Measurements from ENCODE around the gene FBXL7.

The FBXL7 gene

DNA sequence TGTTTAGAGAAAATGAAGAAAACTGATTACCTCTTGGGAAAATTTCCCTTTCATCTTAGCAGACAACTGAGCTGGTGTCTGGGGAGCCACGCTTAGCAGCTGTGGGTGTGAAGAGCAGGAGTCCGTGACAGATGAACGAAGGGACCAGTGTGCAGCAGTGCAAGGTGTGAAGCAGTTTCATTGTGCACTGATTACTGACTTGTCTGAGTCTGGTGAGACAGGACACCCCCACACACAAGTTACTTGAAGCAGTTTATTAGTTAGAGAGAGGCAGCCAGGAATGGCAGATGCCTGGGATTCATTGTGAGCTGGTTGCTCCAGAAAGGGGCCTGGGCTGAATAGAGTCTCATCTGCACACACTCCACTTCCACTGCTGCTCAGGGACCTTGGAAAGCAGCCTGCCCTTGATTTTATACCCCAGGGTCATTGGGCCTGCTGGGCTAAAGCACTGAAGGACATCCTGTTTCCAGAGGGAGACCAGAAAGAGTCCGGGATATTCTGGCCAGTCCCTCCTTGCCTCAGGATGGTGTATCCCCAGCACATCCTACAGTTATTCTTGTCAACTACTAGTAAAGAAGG, 47.4 kb downstream of the FBXL7 start:
- no peak for DNase-seq

DNA sequence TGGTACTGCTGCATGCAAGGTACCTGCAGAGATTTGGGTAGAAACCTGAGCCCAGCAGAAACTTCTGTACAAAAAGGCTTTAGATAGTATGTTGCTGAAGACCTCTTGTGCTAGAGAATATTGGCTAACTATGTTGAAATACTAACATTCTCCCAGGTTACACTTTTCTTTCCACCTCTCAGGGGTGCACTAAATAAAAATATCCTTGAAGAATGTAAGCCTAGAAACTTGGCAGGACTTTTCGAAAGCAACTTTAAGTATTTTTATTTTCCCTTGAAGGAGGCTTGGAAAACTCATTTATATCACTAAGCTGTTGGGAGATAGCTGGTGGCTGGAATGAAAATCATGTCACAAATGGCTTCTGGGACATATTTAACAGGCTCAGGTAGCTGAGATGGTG, 50.0 kb downstream of the FBXL7 start:
- no peak for DNase-seq

DNA sequence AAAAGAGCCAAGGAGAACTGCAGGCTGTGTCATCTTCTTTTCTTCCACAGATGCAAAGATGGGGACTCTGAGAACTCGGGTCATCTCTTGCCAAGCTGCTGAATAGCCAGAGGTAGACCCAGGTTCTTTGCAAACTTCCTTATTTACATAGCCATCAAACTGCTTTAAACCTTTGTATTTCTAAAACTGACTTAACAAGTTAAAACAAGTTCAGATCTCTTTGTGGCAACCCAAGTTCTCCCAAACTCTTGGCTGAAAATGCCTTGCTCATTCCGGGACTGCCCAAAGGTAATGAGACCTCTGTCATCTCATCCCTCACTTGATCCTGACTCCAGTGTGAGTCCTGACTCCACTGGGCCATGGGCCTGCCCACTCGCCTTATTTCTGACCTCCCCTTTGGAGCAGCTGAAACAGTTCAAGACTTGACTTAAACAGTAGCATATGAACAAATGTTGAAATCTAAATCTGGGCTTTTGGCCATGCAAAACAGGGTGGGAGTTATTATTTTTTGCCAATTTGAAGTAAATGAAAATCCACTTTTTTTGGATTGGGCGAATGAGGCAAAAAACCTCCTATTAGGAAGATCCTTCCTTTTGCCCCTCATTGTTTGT, 50.6 kb downstream of the FBXL7 start:
- DNase-seq, result no peak

DNA sequence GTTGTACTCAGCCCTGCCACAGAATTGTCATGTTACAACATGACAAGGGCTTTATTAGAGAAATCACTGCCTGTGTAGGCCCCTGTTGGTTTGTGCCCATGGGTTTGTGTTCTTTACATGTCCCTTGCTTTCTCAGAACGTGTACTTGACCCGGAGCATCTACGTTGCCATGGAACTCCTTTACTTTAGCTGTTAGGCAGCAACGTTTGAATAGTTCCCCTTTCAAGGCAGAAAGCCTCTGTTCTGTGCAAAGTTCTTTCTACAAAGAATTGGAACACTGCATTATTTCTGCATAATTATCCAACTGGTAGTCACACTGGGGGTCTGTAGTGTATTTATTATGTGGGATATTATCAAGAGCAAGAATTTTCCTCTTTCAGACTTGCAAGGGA, 51.1 kb downstream of the FBXL7 start:
- no peak for DNase-seq

DNA sequence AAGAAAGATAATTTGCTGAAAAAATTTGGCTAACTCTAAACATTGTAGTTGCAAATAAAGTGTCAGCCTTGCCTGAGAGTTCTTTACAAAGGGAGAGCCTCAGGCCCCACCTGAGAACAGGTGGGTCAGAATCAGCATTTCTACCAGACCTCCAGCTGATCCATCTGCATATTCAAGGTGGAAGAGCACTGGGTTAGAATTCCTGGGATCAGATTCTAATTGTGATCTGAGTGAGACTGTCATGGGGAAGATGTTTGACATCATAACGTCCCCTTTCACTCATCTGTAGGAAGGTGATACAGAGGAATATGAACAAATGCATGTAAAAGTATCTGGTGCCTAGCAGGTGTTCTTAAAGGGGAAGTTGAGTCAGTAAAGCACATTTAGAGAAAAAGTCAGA, 54.6 kb downstream of the FBXL7 start:
- no peak for DNase-seq

DNA sequence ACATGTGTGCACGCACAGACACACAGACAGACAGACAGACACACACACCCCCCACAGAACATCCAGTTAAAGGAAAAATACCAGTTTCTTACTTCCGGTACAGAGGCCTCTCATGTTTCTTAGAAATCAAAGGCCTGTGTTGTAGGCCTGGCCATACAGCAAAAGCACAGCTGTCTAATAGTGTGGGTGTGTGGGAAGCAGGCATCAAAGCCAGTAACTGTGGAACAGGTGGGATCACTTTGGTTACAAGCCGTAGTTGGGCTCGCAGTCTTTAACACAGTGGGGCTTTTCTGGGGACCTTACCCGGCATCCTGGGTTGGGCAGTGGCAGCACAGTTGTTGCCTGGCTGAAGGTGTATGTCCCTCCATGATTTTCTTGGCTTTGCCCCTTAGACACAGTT, 55.2 kb downstream of the FBXL7 start:
- no peak for DNase-seq

DNA sequence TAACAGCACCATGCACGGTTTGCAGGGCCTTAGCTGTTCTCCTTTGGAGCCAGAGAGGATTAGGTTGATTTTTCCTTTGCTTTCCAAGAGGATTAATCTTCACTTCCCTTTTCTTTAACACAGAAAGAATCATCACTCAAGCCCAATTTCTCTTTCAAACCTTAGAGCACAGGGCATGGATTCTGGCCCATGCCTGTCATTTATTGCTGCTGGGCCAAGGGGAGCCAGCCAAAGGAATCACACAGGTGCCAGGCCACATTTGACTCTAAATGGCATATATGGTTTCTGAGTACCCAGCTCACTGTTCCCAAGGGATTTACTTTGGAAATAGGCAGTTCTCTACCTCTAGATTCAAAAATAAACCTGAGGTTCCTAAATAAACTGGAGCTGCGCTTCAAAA, 58.3 kb downstream of the FBXL7 start:
- no peak for DNase-seq

DNA sequence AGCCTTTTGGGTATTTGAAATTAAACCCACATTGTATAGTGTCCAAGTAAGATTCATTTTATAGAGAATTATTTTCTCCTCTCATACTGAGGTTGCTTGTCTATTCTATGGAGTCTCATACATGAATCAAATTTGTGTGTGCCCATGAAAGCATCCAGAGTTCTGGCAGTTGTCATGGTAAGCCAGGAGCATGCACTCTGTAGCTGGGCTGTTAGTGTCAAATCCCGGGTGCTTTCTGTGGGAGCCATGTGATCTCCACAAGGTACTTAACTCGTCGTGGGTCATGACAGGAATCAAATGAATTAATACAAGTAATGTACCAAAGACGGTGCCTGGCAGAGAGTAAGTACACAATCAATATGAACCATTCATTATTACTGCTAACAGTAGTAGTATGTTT, 58.7 kb downstream of the FBXL7 start:
- no peak for DNase-seq

DNA sequence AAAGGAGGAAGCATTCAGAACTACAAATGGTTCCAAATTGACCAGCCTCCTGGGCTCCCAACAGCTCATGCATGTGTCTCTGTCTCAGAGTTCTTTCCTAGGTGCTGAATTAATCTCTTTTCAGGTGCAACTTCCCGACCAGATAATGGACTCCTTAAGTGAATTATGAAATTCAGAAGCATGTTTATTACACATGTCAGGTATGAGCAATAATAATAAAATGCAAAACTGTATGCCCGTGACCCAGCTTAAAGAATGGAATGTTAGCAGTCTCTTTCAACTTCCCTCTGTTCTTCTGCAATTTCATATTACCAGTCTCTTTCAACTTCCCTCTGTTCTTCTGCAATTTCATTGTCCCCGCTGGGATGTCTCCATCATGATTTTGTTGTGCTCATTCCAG, 60.4 kb downstream of the FBXL7 start:
- DNase-seq, result no peak

DNA sequence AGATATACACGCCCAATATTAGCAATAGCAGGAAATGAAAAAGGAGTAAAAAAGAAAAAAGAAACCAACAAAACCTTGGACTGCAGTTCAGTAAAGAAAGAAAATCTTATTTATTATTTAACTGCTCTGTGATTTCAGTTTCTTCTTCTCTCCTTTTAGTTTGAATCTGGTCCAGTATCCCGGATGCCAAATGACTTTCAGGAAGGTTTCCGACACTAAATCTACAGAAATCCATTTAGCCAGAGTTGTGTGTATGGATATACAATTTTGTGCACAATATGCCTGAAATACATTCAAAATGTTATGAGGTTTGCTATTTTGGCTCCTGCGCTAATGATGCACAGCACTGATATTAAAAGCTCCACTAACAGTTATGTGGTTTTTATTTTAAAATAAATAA, 64.5 kb downstream of the FBXL7 start:
- DNase-seq, result no peak

DNA sequence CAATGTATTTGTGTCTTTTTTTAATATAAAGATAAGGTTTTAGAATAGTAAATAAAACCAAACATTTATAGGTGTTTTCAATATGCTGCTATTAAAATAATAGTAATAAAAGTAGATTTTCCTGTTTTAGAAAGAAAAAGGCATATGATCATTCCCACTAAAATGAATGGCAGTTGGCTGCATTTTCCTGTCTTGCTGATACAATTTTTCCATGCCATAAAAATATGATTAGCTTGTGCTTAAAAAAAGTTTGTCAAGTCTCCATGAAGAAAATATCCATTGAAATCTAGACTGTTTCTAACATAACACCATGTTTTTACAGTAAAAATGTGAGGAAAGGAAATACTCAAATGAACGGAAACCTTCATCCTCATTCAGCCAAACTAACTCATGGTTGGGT, 65.0 kb downstream of the FBXL7 start:
- no peak for DNase-seq

DNA sequence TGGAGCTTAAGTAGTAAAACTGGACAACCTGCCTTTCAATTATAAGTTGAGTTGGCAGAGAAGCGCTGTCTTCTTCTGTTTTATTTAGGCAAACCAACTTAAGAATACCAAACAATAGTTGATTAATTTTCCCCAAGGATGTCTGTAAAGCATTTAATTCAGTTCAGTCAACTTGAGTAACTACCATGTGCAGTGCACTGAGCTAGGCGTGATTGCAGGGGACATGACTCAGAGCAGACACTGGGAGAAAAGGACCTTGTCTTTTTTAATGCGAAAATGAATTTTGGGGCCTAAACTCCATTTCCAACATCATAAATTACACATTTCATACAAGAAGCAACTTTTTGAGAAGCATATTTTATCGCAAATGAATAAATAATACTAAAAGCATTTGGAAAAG, 66.3 kb downstream of the FBXL7 start:
- no peak for DNase-seq

DNA sequence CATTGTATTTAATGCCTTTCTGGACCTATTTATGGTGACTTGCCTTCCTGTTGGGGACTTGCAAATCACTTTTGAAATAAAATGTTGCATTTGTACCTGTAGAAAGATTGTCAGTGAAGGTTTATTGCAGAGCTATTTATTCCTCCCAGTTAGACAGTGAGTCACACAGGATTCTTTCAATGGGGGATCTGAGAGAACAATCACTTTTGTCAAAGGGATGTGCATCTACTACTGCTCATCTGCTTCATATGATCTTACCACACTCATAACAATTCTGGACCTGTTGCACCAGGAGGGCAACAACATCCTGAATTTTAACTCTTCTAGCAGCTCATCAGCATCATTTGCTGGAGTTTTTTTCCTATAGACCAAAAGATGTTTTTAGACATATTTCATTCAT, 66.8 kb downstream of the FBXL7 start:
- DNase-seq, result no peak

DNA sequence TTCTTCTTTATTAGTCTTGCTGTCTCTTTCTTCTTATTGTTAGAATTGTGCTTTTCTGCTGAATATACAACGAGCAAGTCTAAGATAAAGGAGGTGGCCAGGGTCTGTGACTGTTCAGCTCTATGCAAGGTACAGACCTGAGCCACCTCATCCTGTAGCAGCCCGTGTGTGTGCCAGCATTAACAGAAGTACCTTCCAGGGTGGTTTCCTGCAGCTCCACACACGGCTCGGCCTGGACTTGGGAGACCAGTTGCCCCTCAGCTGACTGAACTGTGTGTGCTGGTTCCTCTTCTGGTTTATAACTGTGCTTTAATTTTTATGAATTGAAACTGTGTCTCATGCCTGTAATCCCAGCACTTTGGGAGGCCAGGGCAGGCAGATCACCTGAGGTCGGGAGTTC, 70.5 kb downstream of the FBXL7 start:
- DNase-seq, result no peak

DNA sequence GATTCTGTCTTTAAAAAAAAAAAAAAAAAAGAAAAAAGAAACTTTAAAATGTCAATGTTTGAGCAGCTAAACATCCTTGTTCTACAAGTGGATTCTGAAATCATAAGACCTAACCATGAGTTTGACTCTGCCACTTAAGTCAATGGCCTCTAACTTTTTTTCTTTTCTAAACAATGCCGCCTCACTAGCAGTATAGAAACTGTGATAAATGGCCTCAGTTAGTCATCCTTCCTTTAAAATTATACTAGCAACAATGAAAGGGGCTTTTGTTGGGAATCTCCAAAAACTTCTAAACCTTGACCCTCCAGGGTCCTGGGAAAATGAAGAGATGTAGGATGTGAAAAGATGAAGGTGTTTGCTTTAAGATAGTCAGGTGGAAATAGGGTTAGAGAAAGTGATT, 71.1 kb downstream of the FBXL7 start:
- no peak for DNase-seq

DNA sequence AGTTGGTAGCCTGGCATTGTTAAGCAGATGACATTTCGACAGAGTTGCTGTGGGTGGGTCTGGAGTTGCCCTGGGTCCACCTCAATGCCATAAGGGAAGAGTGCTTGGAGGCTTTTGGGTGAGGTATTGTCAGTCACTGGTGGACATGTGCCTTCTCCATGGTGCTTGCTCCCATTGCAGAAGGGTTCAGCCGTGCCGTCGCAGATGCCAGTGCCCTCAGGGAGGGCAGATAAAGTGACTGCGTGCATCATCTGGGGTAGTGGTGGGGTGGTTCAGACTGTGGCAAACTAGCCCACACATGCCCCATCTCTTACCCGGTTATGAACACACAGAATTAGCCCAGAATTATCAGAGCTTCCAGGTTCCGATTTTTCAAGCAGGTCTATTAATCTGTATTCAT, 71.6 kb downstream of the FBXL7 start:
- no peak for DNase-seq

DNA sequence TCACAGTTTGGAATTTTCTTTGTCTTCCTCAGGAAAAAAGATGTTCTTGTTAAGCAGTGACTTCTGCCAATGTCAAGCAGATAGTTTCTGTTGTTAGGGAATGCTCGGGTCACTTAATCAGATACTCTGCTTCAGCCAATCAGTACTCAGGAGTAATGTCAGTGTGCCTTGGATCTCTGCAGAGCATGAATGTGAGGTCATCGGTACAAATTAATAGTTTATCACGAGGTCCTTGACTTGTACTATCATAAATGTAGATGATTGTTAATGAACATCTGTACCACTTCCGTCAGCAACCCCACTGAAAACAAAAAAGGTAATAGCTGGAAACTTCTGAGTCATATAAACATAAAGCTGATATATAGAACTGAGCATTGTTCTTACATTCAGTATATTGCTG, 73.6 kb downstream of the FBXL7 start:
- no peak for DNase-seq

DNA sequence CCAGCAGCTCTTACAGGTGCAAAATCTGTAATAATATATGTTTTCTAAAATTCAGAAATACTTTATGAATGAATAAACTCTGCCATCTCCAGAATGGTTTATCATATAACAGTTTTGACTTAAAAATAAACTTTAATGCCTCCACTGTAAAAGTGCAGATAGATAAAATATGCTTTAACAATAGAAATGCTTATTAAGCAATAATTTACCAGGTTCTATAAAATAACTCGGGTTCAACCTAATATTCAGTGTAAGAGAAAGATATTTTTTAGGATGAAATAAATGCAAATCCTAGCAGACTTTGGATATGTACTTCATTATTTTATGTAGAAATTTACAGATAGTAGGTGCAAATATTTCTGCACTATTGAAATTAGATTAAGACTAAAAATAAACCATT, 74.1 kb downstream of the FBXL7 start:
- DNase-seq, result no peak

DNA sequence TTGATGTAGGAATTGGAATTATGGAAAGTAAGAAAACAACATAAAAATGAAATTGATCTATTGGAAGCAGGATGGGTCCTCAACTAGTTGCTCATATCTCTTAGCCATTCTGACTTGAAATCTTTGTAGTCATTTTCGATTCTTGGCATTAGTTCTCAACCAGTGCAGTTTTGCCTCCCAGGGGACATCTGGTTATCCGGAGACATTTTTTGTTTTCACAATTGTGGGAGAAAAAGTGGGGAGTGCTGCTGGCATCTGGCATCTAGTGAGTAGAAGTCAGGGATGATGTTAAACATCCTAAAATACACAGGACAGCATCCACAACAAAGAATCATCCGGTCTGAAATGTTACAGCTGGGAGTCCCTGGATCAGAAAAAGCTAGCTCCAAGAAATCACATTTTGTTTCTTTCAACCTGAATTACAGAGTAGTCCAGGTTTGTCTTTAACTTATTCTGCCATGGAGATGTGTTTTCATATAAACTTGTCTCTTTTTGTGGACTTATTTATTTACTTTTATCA, 74.9 kb downstream of the FBXL7 start:
- DNase-seq, result no peak

DNA sequence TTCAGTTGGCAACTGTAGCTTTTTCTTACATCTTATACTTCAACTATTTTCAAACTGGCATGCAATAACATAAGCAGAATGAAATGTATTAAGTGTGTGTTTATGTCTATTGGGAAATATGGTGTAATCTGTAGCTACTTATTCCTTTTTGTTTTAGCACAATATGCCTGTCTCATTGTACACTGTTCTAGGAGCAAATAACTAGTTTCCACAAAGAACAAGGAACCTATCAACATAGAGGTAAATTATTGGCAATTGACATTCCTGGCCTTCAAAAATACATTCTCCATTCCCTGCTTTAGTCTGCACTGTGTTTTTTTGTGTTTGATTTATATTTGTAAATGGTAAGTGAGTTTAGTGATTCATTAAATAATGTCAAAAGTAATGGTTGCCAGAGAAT, 75.7 kb downstream of the FBXL7 start:
- no peak for DNase-seq

DNA sequence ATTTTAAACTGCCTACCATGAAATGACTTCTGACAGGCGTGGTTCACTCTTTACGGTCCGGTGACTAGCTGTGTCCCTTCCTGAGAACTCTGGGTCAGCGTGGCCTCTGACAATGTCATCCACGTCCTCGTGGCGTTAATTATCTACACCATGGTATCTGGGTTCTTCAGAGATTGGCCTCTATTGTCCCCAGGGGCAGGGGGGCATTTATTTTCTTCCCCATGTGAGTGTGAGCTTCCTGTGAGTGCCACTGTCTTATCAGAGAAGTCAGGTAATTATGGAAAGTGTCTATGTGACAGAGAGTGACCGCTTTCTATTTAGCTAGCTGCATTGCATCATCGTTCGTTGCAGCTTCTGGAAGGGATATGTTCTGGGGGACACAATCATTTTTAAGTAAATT, 77.2 kb downstream of the FBXL7 start:
- DNase-seq, result no peak

DNA sequence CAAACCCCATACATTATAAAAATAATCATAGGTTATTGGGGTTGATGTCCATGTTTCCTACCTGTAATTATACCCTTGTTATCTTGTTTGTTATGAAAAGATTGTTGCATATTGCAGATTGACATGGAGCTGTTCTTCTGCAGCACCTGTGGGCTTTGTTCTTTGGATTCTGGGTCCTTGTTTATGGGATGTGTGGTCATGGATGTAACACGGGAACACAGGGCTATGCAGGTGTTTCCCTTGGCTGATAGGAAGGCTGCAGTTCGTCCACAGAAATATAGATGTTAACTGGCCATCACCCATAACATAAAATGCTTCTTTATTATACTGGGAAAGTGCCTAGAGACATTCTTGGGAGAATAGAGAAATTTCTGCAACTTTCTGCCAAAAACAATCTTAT, 77.9 kb downstream of the FBXL7 start:
- DNase-seq, result no peak

DNA sequence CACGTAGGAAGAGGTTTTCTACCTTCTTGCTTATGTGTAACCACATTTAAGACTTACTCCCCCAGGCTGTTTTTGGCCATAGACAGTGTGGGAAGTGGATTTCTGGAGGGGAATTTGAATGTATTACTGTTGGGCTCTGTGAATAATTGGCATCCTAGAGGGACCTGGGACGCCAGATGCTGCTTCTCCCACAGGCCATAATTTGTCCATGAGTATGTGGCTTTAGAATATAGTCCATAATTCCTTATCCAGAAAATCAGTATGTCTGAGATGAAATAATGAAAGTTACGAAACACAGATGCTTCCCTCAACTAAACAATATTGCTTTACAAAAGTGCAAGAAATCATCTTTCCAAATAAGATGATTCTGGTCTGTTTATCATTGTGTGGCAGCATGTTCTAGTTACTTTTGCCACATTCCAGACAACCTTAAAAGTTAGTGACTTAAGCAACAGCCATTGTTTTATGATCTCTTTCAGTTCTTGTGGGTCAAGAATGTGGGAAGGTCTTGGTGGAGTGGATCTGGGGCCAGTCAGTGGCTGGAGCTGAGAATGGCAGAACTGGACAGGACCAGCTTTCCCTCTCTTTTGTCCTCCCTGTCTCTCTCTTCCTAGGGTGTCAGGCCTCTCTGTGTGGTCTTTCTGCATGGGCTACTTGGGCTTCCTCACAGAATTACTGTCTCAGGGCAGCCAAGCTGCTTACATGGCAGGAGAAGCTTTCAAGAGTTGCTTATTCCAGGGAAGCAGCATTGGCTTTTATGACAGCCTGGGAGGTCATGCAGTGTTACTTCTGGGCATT, 79.4 kb downstream of the FBXL7 start:
- no peak for DNase-seq

DNA sequence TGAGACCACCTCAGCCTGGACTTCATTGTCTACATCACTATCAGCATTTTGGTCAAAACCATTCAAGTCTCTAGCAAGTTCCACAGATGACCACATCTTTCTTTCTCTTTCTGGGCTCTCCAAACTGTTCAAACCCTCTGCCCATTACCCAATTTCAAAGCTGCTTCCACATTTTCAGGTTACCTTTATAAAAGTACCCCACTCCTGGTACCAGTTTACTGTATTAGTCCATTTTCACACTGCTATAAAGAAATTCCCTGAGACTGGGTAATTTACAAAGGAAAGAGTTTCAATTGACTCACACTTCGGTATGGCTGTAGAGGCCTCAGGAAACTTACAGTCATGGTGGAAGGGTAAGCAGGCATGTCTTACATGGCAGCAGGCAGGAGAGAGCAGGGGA, 84.5 kb downstream of the FBXL7 start:
- DNase-seq, result no peak

DNA sequence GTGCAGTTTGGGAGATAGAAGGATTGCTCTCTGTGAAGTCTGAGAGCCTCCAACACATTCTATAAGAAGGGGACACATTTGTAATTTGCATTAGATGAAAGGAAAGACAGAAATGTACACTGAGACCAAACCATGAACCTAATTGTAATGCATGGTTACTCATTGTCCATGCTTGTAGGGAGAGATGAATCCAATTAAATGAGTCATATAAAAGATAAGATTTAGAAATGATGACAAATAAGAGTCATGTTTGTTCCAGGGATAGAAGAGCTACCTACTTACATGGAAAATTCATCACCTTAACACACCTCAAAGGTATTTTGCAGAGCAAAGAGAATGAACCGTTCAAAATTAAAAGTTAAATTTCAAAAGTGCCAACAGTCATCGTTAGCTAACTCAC, 85.1 kb downstream of the FBXL7 start:
- no peak for DNase-seq
